Lung microvascular endothelial cell (primary cell): ENCODE results near the gene CENPW. TPM values are rescaled to one million over a fixed set of nuclear protein-coding genes. Genes with fewer than 3 reads are reported as not detected.
A peak's percentile ranks its signal among the peaks of the same experiment; 100 is the strongest.

Source experiments
- DNase-seq, 2 donors: peaks; one replicate each; pipeline versions ENCODE4 v3.0.0 to v3.0.0-alpha.2; 2010; ENCODE audit warnings: low read depth in 2 of 2
- total RNA-seq: library from RNA; depleted of rRNA; stranded (reverse); fragments of >200 nt; gene quantifications from 2 replicates; pipeline ENCODE4 v1.2.1, GENCODE V29; 2014

The CENPW gene
- total RNA-seq, result 4.0 and 8.9 TPM in 2 replicates

DNA sequence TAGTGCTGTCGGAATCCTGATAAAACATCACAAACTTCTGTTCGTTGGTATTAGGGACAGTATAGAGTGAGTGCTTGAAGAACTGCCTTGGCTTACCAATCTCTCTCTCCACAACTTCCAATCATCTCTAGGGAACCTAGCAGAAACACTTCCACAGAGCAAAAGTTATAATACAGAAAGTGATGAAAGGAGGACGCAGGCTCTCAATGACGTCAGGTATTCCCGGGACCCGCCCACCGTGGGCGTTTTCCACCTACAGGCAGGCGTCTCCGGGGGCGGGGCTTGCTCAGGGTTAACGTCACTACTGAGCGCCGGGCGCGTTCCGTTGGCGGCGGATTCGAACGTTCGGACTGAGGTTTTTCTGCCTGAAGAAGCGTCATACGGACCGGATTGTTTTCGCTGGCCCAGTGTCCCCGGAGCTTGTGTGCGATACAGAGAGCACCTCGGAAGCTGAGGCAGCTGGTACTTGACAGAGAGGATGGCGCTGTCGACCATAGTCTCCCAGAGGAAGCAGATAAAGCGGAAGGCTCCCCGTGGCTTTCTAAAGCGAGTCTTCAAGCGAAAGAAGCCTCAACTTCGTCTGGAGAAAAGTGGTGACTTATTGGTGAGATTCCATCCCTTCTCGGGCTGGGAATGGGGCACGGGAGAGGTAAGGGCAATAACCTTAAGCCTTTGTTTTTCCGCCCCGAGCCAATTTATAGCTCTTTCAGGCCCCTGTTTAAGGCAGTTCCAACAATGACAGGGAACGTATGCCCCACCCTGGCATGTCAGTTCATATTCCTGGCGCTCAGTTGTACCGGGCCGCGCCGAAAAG, at the start of gene CENPW:
Gene CENPW, plus strand, starts transcription at position 320 of the 814 bp plus-strand sequence. Its CDS starts 159 bp downstream, at position 479.
- peak; percentile 84 to 90 for DNase-seq

DNA sequence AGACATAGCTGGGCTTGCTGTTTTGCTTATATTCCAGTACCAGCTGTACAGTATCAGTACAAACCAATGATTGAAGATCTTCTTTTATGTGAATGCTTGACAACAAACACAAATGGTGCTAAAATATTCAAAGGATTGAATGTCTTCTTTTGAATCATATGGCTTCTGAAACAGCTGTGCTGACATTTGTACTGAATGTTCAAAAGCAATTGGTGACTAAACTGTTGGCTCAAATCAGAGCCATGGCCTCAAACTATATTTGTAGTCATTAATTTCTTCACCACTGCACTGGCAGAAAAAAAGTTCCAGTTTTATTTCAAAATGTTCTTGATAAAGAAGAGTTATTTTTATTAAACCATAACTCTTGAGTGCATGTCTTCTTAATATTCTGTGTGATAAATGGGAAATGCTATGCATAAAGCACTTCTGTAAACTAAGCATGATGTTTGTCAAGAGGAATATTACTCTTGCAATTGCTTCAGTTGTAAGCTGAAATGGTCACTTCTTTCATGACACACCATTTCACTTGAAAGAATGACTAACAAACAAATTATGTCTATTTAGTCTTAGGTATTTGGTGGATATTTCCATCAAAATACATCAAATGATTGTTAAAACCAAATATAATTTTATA, 45.9 kb upstream of the CENPW start:
- no peak for DNase-seq

DNA sequence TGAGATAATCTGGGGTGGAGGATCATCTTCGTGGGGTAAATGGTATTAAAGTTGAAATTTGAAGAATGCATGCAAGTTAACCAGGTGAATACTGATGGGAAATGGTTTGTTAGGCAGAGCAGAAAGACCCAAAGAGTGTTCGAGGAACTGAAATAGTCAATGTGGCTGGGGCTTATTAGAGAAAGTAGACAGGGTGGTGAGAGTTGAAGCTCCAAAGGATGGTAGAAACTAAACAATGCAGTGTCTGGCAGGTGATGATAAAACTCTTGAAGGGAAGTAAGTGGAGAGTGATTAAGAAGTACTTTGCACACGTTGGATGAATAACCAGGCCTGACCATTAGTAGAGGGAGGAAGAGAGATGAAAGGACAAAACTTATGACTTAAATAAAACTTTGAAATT, 39.8 kb upstream of the CENPW start:
- DNase-seq, result no peak

DNA sequence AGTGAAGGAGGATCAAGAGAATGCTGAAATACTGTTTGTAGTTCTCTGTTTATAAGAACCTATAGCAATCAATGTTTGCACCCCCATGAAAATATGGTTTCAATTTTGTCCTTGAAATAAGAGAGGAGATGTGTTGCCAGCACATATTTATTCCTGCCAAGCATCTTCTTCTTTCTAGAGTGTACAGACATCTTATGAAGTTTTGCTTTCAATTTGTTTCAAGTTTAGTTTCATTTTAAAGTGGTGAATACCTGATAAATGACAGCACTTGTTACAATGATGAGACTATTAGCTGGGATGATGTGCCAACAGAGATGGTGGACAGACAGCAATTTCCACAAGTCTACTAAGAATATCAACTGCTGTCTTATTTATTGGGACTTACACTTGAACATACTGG, 39.2 kb upstream of the CENPW start:
- no peak for DNase-seq

DNA sequence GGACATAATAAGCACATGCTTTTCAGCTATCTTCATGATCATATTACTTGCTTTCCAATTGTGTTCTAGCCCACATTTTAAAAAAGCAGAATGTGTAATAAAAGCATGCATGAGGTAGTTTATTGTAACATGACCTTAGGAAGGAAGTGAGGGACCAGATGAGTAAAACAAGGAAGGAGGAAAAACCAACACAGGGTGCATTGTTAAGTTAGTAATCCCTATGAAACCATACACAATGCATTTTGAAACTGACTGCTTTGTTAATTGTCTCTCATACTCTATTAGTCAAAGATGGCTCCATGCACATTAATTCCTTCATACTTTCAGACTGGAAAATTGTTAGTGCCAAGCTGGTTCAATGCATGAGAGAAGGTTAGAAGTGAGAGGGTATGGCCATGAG, 37.7 kb upstream of the CENPW start:
- DNase-seq, result peak; percentile 20 to 54

DNA sequence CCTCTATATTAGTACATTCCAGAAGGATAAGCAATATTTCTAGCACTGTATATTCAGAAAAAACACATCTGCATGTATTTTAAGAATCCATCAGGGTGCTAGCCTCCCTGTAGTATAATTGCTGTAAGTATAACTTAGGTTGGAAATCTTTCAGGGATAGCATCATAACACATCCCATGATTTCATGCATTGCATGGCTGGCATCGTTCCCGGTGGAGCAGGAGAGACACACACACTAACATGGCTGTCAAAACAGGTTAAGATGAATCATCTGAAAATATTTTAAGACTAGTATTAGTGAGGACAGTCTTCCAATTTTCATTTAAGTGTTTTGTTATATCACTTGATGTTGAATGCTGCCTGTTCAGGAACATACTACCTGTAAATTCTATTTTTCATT, 32.1 kb upstream of the CENPW start:
- peak; percentile 5 to 67 for DNase-seq

DNA sequence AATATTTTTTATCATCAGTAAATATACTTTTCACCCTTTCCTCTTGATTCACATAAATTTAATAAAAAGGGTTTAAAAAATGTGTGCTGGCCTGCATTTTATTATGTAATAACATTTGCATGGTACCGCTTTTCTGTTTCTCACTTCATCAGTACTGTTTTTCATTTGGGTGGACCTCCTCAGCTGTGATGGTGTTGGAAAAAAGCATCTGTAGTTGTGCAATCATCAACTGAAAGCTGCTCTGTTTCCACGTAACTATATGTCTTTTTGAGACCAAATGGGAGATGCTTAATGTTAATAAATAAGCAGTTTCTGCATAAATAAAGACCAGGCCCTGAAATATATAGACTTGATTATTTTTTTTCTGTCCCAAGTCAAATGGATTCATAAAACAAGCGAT, 31.6 kb upstream of the CENPW start:
- DNase-seq, result no peak

DNA sequence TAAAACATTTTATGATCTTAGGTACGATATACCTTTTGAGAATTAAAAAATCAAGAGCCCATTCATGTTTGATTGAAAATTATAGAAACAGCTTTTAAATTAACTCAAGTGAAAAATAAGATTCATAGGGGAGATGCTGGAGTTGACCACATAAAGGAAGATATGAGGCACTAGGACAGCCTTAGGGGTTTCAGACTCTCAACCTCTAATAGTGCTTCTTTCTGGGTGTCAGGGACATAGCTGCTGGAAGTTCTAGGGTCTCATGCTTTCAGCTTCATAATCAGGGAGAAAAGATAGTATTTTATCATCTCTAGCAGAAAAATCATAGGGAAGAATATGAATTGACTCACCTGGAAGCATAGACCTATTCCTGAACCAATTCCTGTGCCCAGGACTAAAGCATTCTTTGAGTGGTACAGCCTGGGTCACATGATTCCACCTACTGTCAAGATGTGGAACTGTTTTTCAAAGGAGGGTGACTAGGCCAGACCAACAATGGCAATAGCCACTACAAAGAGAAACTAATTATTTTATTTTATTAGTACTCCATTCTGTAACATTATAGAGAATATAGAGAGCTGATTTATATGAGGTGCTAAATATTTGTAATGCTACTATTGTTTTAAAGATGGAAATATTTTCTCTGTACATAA, 27.8 kb upstream of the CENPW start:
- DNase-seq, result peak; percentile 32 to 34

DNA sequence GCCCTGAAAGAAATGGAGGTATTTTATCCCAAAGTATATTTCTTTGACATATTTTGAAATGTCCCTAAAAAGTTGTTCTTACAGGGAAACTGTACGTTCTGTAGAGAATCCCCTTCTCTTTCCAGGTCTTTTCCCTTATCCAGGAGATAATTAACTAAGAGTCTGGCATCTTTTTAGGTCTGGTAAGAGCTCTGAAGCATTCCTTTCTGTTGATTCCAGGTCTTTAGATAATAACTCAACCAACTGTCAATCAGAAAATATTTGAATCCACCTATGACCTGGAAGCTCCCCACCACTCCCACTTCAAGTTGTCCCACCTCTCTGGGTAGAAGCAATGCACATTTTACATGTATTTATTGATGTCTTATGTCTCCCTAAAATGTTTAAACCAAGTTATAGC, 26.0 kb upstream of the CENPW start:
- no peak for DNase-seq

DNA sequence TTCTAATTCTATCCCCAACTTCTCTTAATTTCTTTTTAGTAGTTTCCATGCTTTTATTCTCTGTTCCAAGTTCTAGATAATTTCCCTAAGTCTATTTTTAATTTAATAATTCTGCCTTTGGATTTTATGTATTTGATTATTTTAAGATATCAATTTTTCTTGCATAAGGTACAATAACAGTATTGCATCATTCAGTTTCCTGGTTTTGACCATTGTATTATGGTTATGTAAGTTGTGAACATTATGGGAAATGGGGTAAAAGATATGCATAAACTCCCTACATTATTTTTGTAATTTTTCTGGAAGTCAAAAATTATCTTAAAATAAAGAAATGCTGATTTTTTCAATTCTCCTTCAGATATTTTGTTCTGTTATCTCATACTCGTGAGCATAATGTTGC, 21.1 kb upstream of the CENPW start:
- no peak for DNase-seq

DNA sequence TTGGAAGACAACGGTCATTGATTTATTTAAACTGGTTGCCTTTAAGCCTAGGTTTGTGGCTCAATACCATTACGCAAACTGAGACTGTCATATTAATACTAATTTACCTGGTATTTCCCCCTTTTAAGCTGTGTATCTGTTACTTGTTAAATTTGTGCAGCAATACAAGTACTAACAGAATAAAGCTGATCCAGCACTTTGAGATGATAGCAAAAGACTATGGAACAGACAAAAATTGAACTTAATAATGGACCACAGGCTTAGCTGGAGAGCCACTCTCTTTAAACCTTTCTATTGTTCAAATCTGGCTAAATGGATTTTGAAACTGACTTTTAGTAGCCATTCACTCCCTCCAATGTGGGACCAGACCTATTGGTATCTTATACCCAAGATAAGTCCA, 6.2 kb upstream of the CENPW start:
- no peak for DNase-seq

DNA sequence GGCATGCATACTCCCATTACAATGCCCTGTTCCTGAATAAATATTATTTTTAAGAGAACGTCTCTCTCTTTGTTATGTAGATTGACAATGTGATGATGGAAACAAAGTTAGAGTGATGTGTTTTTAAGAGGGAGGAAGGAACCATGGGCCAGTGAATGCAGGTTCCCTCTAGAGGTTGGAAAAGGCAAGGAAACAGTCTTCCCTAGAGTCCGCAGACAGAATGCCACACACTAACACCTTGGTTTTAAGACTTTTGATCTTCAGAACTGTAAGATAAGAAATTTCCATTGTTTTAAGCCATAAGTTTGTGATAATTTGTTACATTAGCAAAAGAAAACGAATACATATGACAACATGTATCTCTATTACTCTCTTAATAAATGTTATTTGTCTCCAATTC, 4.7 kb upstream of the CENPW start:
- DNase-seq, result no peak

DNA sequence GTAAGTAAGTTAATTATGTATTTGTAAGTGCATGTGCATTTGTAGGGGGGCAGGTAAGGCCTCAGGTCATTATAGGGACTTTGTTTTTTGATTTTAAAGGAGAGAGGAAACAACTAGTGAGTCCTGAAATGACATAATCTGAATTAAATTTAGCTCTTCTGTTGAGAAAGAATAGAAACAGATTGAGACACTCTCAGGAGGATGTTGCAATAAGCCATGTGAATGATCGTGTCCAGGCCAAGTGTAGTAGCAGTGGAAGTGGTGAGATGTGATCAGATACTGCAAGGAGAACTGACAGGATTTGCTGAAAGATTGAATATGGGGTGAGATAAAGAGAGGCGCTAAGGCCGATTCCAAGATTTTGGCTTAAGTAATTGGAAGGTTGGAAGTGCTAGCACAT, 2.6 kb upstream of the CENPW start:
- no peak for DNase-seq

DNA sequence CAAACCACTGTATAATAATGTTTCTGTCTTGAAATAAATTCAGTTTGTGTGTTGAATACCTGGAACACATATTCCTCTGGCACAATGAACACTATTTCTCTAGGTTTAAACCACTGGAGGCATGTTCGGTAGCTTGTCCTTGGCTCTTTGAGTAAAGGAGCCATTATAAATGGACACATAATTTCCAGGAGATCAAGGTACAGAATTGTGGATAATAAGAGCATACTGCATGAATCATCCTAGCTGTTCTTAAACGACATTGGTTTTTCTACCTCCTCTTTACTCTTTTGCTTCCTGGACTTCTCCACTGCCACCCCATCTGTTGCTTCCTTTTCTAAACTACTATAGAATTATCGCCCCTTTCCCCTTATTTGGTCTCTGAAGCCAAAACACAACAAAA, 1.2 kb downstream of the CENPW start:
- DNase-seq, result no peak

DNA sequence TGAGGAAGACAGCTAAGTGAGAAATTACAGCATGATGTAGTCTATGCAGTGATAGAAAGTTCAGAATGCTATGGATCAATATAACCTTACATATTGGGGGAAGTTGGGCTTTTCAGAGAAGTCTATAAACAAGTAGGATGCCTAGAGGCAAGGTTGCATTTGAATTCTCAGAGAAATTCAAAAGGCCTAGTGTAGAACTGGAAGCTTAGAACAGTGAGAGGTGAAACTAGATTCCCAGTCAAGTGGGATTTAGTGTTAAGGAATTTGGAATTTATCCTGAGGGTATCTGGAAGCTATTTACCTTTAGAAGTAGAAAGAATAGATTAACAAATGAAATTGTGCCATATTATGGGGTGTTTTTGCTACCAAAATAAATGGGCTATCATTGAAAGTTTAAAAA, 4.3 kb downstream of the CENPW start:
- no peak for DNase-seq

DNA sequence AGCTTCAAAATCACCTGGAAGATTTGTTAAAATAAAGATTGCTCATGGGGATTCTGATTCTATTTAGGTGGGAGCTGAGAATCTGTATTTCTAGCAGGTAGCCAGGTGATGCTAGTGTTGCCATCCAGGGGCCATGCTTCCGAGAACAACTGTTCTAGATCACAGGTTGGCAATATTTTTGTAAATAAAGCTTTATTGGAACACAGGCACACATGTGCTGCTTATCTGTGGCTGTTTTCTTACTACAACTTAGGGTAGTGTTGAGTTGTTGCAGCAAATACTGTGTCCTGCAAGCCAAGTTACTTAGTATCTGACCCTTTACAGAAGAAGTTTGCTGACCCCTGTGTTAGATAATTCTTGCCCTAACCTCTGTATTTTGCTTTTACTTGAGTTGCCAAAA, 12.0 kb downstream of the CENPW start:
- DNase-seq, result no peak

DNA sequence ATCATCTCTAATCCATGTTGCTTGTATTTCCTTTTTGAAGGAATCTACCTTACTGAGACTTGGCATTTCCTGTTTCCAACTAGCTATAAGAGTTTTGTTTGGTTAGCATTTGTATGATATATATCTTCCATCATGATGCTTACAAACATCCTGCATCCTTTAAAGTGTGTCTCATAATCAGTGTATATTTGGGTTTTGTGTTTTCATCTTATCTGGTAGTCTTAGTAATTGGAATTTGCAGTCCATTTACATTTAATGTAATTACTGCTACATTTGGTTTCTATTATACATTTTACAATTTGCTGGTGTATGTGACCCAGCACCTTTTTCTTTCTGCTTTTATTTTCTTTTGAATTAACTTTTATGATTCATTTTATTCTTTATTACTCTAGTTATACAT, 12.6 kb downstream of the CENPW start:
- no peak for DNase-seq

DNA sequence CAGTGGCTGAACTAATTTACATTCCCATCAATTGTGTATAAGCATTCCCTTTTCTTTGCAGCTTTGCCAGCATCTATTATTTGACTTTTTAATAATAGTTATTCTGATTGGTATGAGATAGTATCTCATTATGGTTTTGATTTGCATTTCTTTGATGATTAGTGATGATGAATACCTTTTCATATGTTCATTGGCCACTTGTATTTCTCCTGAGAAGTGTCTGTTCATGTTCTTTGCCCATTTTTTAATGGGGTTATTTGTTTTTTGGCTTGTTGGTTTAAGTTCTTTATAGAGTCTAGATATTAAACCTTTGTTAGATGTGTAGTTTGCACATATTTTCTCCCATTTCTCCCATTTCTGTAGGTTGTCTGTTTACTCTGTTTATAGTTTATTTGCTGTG, 16.6 kb downstream of the CENPW start:
- DNase-seq, result no peak

DNA sequence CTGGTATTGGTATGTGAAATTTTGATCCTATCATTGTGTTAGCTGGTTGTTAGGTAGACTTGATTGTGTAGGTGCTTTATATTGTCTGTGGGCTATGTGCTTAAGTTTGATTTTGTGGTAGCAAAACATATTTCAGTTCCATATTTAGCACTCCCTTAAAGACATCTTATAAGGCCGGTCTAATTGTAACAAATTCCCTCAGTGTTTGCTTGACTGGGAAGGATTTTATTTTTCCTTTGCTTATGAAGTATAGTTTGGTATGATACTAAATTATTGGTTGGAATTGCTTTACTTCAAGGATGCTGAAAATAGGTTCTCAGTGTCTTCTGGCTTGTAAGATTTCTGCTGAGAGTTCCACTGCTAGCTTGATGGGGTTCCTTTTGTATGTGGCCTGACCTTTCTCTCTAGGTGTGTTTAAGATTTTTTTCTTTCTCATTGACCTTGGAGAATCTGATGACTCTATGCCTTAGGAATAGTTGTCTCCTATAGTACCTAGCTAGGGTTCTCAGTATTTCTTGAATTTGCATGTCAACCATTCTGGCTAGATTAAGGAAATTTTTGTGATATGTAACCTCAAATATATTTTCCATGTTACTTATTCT, 20.1 kb downstream of the CENPW start:
- DNase-seq, result no peak

DNA sequence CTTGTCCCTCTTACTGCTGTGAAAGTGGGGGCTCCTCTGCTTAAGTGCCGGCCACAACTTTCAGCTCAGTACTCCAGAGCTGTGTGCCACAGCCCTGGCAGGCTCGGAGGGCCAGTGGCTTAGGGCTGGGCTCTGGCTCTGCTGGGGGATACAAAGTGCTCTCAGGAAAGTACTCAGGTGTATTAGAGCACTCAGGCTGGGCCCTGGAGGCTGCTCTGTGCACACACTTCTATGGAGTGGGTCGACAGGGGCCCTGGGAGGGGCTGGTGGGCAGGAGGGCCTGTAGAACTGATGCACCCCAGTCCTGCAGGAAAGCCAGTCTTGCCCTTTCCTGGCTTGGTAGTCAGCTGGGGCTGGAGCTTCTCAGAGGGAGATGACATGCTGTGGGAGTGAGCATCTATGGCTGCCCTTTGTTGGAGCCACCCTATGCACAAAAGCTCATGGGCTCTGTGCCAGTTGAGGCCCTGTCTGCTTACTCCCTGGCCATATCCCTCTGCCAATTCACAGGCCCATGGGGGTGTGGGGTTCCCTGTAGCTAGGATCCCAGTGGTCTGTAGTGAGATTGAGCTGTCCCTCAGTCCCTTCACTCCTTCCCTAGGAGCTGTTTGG, 22.0 kb downstream of the CENPW start:
- no peak for DNase-seq

DNA sequence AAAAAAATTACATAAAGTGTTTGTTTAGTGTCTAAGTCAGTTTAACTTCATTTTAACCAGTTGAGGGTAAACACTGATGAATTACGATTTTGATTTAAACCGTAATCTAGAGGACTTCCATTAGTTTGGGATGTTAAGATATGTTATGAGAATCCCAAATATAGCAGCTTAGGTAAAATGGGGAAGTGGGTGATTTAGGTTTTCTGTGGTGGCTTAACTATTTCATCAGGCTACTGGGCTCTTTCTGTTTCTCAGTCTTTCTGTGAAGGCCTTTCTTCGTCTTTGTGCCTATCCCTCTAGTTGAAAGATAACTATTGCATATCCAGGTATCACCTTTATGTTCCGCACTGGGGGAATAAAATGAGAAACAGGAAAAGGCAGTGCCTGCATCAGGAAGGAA, 27.9 kb downstream of the CENPW start:
- no peak for DNase-seq

DNA sequence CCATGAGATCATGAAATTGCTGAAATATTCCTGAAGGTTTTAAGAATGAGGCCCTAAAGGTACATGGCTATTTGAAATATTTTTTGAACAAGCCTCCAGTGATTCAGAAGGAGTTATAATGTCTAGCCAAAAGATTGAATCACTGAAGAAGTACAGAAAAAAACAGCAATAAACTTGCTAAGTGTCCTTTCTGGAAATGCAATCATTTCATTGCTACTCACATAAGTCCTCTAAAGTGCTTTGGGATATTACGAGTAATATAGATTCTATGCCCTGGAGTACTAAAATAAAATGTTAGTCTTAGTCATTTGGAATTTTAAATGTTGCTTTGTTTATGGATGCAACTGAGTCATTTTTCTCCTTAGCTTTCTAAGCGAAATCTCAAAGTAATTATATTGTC, 32.7 kb downstream of the CENPW start:
- no peak for DNase-seq
